Activated T-helper 17 cell treated with anti-CD3 and anti-CD28 coated beads, Interleukin-2, amount 50 U/mL, for 72 hours (primary cell): ENCODE results near the gene HERC4. TPM values are rescaled to one million over a fixed set of nuclear protein-coding genes. Genes with fewer than 3 reads are reported as not detected.

Experiments
- ATAC-seq: fragments of 150-1000 bp; cut with Tn5 transposase; replicated peaks from 2 replicates; pipeline ENCODE4 v1.10.0; 2021; ENCODE audit warnings: mild to moderate bottlenecking, moderate library complexity
- H3K27ac Mint-ChIP-seq: one replicate; pipeline ENCODE4 v1.8.0; 2022; ENCODE audit warnings: mixed read lengths
- H3K27me3 Mint-ChIP-seq: one replicate; pipeline ENCODE4 v1.8.0; 2022; ENCODE audit warnings: mixed read lengths
- H3K36me3 Mint-ChIP-seq: one replicate; pipeline ENCODE4 v1.8.0; 2022; ENCODE audit warnings: low read depth, mild to moderate bottlenecking, mixed read lengths
- H3K4me1 Mint-ChIP-seq: one replicate; pipeline ENCODE4 v1.8.0; 2022; ENCODE audit warnings: mixed read lengths
- H3K4me3 Mint-ChIP-seq: one replicate; pipeline ENCODE4 v1.8.0; 2022; ENCODE audit warnings: mild to moderate bottlenecking, mixed read lengths
- H3K9me3 Mint-ChIP-seq: one replicate; pipeline ENCODE4 v1.8.0; 2022; ENCODE audit warnings: mixed read lengths
- total RNA-seq, 2 donors: library from RNA; stranded (reverse); gene quantifications; one replicate each; pipeline ENCODE4 v1.2.3, GENCODE V29; 2022

HERC4 gene
- total RNA-seq, result 100 to 1,000 TPM in 1 of 2 donors, 10 to 100 TPM in 1; 72.2 to 102 TPM

GRCh38 chr10:68074775-68075549 lies at the start of gene HERC4:
HERC4 (minus strand) TSS chr10:68075283; CDS start chr10:68073108, 2,175 bp downstream.
- peak within 1 kb of the TSS; percentile 98 for H3K27ac Mint-ChIP-seq
- peaks cover 48% of the 10 kb centered on the region for H3K36me3 Mint-ChIP-seq
- H3K27me3 Mint-ChIP-seq, result no peaks in the 10 kb centered on the region
- ATAC-seq, result peak; percentile 91
- no peaks in the 10 kb centered on the region for H3K9me3 Mint-ChIP-seq
- H3K4me3 Mint-ChIP-seq, result peak within 1 kb of the TSS; percentile 99
- peaks cover 14% of the 10 kb centered on the region for H3K4me1 Mint-ChIP-seq

GRCh38 chr10:68124718-68125117 lies 49.6 kb upstream of the HERC4 start:
- Mint-ChIP-seq H3K9me3 (no peaks in the 10 kb centered on the region), H3K27ac (no peak overlapping the region), H3K4me1 (no peaks in the 10 kb centered on the region), H3K4me3 (no peak overlapping the region), H3K27me3 (no peaks in the 10 kb centered on the region), H3K36me3 (no peaks in the 10 kb centered on the region)
- ATAC-seq, result no peak

- Mint-ChIP-seq H3K27me3 (no peaks in the 10 kb centered on the region), H3K4me1 (no peaks in the 10 kb centered on the region), H3K36me3 (no peaks in the 10 kb centered on the region), H3K4me3 (no peak overlapping the region), H3K9me3 (no peaks in the 10 kb centered on the region), H3K27ac (no peak overlapping the region)
- no peak for ATAC-seq
Measured at GRCh38 chr10:68121852-68122251, 46.8 kb upstream of the HERC4 start.

GRCh38 chr10:68121020-68121743 lies 46.1 kb upstream of the HERC4 start:
- ATAC-seq, result no peak
- Mint-ChIP-seq H3K36me3 (no peaks in the 10 kb centered on the region), H3K4me3 (no peak overlapping the region)

GRCh38 chr10:68118657-68119056 lies 43.6 kb upstream of the HERC4 start:
- H3K4me1 Mint-ChIP-seq, result no peaks in the 10 kb centered on the region
- no peak for ATAC-seq
- H3K27me3 Mint-ChIP-seq, result no peaks in the 10 kb centered on the region
- H3K27ac Mint-ChIP-seq, result no peak overlapping the region
- no peak overlapping the region for H3K4me3 Mint-ChIP-seq
- H3K9me3 Mint-ChIP-seq, result no peaks in the 10 kb centered on the region
- no peaks in the 10 kb centered on the region for H3K36me3 Mint-ChIP-seq

More at GRCh38 chr10:68121020-68121743, 46.1 kb upstream of the HERC4 start:
- no peaks in the 10 kb centered on the region for H3K27me3 Mint-ChIP-seq
- no peak overlapping the region for H3K27ac Mint-ChIP-seq
- no peaks in the 10 kb centered on the region for H3K4me1 Mint-ChIP-seq
- no peaks in the 10 kb centered on the region for H3K9me3 Mint-ChIP-seq

GRCh38 chr10:68112837-68113236 lies 37.8 kb upstream of the HERC4 start:
- ATAC-seq, result no peak
- Mint-ChIP-seq H3K27me3 (no peaks in the 10 kb centered on the region), H3K9me3 (no peaks in the 10 kb centered on the region), H3K27ac (no peak overlapping the region), H3K36me3 (no peaks in the 10 kb centered on the region), H3K4me1 (no peaks in the 10 kb centered on the region), H3K4me3 (no peak overlapping the region)

GRCh38 chr10:68111584-68111983 lies 36.5 kb upstream of the HERC4 start:
- Mint-ChIP-seq H3K27me3 (no peaks in the 10 kb centered on the region), H3K4me1 (no peaks in the 10 kb centered on the region), H3K9me3 (no peaks in the 10 kb centered on the region), H3K27ac (no peak overlapping the region), H3K36me3 (no peaks in the 10 kb centered on the region), H3K4me3 (no peak overlapping the region)
- no peak for ATAC-seq

GRCh38 chr10:68110027-68110426 lies 34.9 kb upstream of the HERC4 start:
- Mint-ChIP-seq H3K27me3 (peaks cover 3% of the 10 kb centered on the region), H3K4me1 (no peaks in the 10 kb centered on the region), H3K36me3 (no peaks in the 10 kb centered on the region), H3K27ac (no peak overlapping the region), H3K9me3 (no peaks in the 10 kb centered on the region), H3K4me3 (no peak overlapping the region)
- ATAC-seq, result no peak

- Mint-ChIP-seq H3K27me3 (peaks cover 3% of the 10 kb centered on the region), H3K9me3 (no peaks in the 10 kb centered on the region), H3K36me3 (no peaks in the 10 kb centered on the region), H3K4me1 (no peaks in the 10 kb centered on the region), H3K27ac (no peak within 1 kb of the TSS), H3K4me3 (no peak within 1 kb of the TSS)
- ATAC-seq, result no peak
Measured at GRCh38 chr10:68109331-68109730, 34.2 kb upstream of the HERC4 start, which contains the start of gene MYPN. MYPN (plus strand) TSS chr10:68109488; CDS start chr10:68121439, 11,951 bp downstream.

GRCh38 chr10:68108653-68109052 lies 33.6 kb upstream of the HERC4 start:
- Mint-ChIP-seq H3K4me1 (no peaks in the 10 kb centered on the region), H3K27me3 (peaks cover 3% of the 10 kb centered on the region), H3K27ac (no peak overlapping the region), H3K9me3 (no peaks in the 10 kb centered on the region), H3K36me3 (no peaks in the 10 kb centered on the region), H3K4me3 (no peak overlapping the region)
- ATAC-seq, result no peak

GRCh38 chr10:68108051-68108450 lies 33.0 kb upstream of the HERC4 start:
- no peaks in the 10 kb centered on the region for H3K4me1 Mint-ChIP-seq
- peaks cover 3% of the 10 kb centered on the region for H3K27me3 Mint-ChIP-seq
- no peak overlapping the region for H3K4me3 Mint-ChIP-seq
- H3K27ac Mint-ChIP-seq, result no peak overlapping the region
- H3K36me3 Mint-ChIP-seq, result no peaks in the 10 kb centered on the region
- no peak for ATAC-seq
- no peaks in the 10 kb centered on the region for H3K9me3 Mint-ChIP-seq

- no peak overlapping the region for H3K27ac Mint-ChIP-seq
- H3K9me3 Mint-ChIP-seq, result no peaks in the 10 kb centered on the region
- ATAC-seq, result no peak
- no peaks in the 10 kb centered on the region for H3K36me3 Mint-ChIP-seq
- H3K4me1 Mint-ChIP-seq, result no peaks in the 10 kb centered on the region
- H3K27me3 Mint-ChIP-seq, result peaks cover 3% of the 10 kb centered on the region
- no peak overlapping the region for H3K4me3 Mint-ChIP-seq
Measured at GRCh38 chr10:68107651-68108050, 32.6 kb upstream of the HERC4 start.

GRCh38 chr10:68106656-68107055 lies 31.6 kb upstream of the HERC4 start:
- Mint-ChIP-seq H3K4me3 (no peak overlapping the region), H3K27me3 (peaks cover 3% of the 10 kb centered on the region), H3K36me3 (no peaks in the 10 kb centered on the region), H3K27ac (no peak overlapping the region), H3K4me1 (no peaks in the 10 kb centered on the region), H3K9me3 (no peaks in the 10 kb centered on the region)
- ATAC-seq, result no peak

GRCh38 chr10:68105820-68106219 lies 30.7 kb upstream of the HERC4 start:
- no peaks in the 10 kb centered on the region for H3K9me3 Mint-ChIP-seq
- H3K4me1 Mint-ChIP-seq, result no peaks in the 10 kb centered on the region
- H3K27me3 Mint-ChIP-seq, result peaks cover 3% of the 10 kb centered on the region
- no peak for ATAC-seq
- H3K4me3 Mint-ChIP-seq, result no peak overlapping the region
- no peaks in the 10 kb centered on the region for H3K36me3 Mint-ChIP-seq
- H3K27ac Mint-ChIP-seq, result no peak overlapping the region

- H3K4me3 Mint-ChIP-seq, result no peak overlapping the region
- H3K27ac Mint-ChIP-seq, result no peak overlapping the region
- H3K9me3 Mint-ChIP-seq, result no peaks in the 10 kb centered on the region
- no peaks in the 10 kb centered on the region for H3K36me3 Mint-ChIP-seq
- H3K27me3 Mint-ChIP-seq, result peaks cover 3% of the 10 kb centered on the region
- no peaks in the 10 kb centered on the region for H3K4me1 Mint-ChIP-seq
- no peak for ATAC-seq
Measured at GRCh38 chr10:68103901-68104300, 28.8 kb upstream of the HERC4 start.
